HG03575 (cell line): ENCODE results near the gene FIP1L1.

Source experiments
- ATAC-seq: cut with Tn5 transposase; IDR thresholded peaks from one replicate; pipeline ENCODE4 v1.9.1; 2021; ENCODE audit not compliant: unreplicated experiment, insufficient number of reproducible peaks, low FRiP score; ENCODE audit errors: extremely low read depth

FIP1L1 gene

DNA sequence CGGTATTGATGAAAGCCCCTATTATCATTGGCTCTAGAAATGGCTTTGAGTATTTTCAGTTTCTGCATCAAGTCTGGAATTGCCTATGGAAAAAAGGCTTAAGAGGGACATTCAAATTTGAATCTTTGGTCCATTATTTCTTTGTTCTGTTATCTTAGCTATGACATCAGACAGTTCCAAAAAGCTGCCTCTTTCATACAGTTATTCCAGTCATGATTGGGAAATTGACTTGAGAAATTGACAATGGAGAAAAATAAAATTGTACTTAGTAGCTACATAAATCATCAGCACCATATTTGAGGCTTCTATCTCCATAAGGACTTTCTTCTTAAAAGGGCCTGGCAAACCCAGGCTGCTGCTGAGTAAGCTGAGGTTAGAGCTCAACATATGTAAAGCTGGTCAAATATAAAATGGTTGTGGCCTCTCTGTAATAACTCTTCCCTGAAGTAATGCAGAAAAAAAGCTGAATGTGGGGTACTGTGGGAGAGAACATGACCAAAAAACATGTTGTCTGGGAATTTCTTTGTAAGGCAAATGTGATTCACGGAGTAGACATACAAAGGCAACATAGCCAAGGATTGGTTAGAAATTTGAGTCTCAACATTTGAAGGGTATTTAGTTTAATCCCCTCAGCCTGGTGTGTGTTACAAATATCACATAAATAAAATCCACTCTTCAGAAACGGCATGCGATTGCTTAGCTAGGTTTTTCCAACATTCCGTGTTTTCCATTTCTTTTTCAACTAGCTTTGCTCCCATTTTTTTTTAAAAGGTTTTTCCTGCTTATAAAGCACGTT is 112.9 kb downstream of the FIP1L1 start:
- no peak for ATAC-seq

DNA sequence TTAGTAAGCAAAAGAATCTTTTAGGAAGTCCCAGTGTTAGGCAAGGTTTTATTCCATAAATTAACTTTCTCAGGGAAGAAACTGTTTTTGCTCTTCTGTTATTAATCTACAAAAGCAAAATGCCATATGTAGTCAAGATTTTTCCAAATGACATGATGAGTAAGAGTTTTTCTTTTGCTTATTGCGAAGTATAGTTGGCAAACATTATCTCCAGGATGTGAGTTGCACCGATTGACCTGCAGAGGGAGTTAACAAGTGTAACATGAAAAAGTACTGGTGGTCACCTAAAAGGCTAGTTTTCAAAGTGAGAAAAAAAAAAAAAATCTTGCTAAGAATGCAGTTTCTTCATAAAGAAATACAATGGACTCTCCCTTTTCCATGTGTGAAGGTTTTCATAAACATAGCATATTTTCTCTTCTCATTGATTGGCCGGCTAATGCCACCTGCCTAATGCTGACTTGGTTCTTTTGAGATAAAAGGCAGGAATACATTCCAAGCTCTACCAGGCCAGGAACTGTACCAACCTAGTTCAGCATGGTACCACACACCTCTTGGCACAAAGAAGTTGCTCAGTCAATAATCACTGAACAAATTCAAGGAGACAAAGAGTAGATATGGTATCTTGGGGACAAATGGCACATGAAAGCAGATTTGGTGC is 113.7 kb downstream of the FIP1L1 start:
- no peak for ATAC-seq

DNA sequence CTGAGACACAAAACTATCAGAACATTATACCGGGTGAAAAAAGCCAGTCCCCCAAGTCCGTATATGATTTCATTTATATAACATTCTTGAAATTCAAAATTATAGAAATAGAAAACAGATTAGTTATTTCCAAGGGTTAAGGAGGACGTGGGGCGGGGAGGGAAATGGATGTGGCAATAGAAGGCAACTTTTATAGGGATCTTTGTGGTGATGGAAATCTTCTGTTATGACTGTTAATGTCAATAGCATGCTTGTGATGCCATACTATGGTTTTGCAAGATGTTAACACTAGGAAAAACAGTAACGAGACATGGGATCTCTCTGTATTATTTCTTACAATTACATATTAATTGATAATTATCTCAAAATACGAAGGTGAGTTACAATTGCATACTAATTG is 117.4 kb downstream of the FIP1L1 start:
- ATAC-seq: no peak

DNA sequence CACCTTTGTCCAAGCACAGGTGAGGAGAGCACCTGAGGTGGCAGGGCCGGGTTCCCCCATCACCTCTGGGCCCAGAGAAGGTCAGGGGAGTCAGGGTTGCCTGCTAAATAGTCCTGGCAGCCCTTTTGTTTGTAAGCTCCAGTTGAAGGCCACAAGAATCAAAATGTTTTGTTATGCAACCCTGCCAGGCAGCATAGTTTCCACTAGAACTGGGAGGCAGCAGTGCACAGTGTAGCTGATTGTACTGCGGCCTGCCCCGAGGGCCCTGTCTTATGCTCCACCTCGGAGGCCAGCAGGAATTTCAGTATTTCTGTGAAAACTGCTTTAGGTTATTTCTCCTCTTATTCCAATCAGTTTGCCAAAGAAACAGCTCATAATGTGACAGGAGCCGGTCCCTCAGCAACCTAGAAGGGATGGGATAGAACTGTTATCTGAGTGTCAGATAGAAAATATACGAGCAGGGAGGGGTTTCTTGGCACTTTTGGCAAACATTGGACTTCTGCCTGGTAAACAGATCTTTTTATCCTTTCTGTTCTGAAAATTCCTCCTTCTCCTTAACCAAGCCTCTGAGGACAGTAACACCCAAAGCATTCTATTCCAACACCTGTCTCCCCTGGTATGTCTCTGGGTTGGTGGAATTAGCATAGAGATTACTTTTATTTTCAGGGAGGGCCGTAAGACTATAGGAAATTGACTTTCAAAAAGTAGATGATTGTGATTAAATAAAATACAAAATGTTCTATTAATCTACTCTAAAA is 120.2 kb downstream of the FIP1L1 start:
- ATAC-seq: no peak

DNA sequence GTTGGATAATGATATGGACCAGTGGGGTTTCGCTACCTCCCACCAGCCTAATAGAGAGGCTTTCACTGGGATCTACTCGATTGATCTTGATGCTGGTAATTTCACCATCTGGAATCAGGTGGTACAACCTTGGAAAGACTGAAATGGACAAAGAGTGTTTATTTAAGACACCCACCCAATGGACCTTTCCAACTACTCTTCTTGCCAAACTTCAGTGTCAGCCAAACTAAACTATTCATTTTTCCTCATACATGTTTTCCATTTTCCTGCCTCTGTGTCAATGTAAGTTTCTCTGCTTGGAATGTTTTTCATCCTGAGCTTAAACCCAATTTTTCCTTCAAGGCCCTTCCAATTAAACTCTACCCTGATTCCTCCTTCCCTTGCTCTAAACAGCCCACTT is 121.3 kb downstream of the FIP1L1 start:
- ATAC-seq: no peak

DNA sequence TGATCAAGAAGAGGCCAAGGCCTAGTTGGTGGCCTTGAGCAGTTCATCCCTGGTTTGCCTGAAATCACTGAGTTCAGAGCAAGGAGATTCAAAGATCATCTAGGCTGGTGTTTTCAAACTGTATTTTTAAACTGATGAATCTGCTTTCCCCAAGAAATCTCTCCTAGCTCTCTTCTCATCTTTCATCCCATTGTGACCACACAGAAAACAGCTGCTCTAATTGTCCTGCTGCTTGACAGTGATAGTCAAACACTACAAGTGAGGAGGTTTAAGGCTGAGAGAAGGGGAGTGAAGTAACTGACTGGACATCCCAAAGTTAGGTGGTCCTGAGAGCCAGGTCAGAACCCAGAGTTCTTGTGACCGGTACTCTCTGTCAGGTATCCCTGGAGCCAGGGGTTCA is 122.3 kb downstream of the FIP1L1 start:
- no peak for ATAC-seq

DNA sequence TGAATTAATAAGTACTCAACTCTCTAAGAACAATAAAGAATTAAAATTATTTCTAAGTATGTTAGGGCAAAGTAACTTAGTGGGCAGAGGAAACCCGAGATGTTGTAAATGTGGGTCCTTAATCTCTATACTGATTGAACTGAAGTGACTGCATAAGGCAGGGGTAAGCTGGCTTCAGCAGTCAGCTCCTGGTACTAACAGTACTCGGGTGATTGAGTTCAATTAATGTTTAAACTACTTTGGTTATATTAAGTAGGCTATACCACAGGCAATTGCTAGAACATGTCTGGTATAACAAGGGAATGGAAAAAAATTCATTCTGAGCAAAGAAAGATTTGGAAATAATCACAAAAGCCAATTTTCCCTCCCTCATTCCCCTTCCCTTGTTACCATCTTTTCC is 123.1 kb downstream of the FIP1L1 start:
- no peak for ATAC-seq

DNA sequence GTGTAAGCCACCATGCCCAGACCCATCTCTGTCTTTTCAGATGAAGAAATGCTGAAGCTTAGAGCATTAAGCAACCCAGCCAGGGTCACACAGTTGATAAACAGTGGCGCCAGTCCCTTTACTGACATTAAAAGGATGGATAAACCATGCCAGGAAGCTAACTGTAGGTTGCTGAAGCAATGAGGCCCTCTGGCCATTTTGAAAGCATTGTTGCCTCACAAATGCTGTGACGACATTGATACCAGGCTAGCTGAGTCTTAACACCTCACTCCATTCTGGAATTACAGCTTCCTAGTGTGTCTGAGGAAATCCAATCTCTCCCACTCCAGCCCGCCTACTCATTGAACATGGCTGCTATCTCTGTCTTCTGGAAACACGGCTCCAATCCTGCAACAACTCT is 124.1 kb downstream of the FIP1L1 start:
- no peak for ATAC-seq

DNA sequence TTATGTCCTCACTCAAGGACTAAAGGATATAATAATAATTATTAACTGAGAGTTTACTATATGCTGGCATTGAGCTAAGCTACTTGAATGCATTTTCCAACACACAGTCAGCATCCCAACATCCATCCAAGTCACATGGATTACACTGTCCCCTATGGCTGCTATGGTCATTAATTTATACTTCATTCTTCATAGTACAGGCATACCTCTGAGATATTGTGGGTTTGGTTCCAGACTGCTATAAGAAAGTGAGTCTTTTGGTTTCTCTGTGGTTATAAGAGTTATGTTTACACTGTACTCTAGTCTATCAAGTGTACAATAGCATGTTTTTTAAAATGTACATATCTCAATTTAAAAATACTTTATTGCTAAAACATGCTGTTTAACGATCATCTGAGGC is 124.7 kb downstream of the FIP1L1 start:
- ATAC-seq: no peak

DNA sequence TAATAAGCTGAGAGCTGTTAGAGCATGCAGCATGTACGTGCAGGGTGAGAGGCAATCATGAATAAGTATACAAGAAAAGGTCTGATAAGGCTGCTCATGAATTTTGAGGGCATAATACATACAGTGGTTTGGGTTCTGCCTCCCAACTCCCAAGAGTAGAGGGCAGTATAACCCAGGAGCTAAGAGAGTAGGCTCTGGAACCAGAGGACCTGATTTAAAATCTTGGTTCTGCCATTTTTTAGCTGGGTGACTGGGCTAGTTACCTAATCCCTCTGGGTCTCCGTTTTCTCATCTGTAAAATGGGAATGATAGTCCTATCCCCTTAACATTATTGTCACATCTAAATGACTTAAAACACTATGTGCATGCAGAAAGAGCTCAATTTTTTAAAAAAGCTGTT is 128.5 kb downstream of the FIP1L1 start:
- ATAC-seq: no peak

DNA sequence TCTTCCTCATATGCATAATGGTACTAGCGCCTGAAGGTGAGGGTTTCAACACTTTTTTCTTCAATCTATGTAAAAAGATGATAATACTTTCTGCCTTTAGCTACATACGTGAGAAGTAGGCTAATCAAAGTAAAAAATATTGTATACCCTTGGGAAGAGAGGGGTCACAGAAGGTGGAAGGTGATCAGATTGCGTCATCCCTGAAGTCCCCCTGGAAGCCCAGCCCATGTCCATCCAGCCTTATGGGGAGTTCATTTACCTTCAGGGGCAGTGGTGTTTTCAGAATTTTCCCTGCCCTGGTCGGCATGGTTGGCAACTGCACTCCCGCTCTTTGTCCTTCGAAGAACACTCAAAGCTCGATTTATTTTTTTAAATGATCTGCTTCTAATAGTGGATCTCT is 129.6 kb downstream of the FIP1L1 start:
- no peak for ATAC-seq

DNA sequence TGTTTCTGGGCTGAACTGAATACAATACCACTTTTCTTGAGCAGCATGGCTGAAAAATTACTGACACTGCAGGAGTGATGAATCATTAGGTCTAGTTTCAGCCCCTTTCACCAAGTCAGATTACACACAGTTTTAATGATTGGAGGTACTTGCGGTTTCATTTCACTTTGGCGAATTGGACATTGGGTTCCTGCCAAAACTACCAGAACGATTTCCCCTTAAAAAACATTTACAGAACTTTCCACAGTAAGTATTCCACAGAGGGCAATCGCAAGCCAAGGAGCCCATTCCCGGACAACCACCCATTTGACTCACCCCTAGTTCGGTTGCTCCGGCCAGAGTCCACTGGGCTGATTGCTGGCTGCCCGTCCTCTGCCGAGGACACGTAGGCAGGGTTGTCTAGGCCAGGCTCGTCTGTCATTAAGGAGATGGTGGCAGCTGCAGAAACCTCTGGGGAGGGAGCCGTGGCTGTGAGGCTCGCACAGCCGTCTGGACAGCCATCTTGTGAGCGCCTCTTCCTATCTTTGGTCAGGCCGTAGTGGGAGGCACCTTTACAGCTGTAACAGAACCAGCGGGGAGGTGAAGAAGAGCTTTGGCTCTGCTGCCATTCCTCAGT is 130.3 kb downstream of the FIP1L1 start:
- ATAC-seq: no peak

DNA sequence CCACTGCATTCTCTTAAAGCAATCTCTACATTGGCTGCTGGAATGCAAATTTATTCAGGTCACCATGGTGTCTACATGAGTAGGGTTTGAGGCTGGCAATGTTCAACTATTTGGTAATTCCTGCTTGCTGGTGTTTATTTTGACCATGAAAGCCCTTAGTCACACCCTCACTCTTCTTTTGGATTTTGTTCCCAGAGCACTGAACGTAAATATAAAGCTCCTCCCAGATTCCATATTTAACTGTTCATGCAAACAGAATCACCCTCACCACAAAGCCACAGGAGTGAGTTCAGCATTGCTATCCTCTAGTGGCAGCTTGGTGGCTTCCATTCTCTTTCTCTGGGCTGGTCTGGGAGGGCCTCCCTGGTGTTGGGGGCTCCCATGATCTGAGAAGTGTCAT is 131.0 kb downstream of the FIP1L1 start:
- no peak for ATAC-seq

DNA sequence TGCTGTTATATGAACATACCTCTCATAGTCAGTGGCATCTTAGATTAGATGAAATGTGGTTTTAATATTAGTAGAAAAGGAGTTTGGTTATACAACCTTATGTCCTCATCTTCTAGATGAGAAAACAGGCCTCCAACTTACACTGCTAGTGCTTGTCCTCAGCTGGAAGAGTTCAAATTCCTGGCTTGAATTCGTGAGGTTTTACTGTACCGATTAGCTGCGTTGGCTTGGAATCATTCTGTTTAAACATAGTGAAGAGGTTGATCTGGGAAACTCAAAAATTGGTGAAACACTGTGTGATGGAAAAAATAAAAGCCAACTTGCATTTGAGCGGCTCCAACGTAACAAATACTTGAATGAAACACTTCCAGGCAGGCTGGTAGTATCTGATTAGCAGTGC is 132.9 kb downstream of the FIP1L1 start:
- ATAC-seq: no peak
